KG1 (cell line): Measurements from ENCODE around the gene ALMS1.
A peak's percentile ranks its signal among the peaks of the same experiment; 100 is the strongest.
"Not testable (repeated sequence)": the region's sequence is repeated elsewhere in the genome, so short reads cannot be mapped to it uniquely, and the experiment has no call there.

Source experiments
- DNase-seq: peaks from one replicate; lab custom pipeline; 2025; lab: John Stamatoyannopoulos, UW

ALMS1 gene

GRCh38 chr2:73614997-73615396 is 229.4 kb downstream of the ALMS1 start:
- DNase-seq: no peak

GRCh38 chr2:73619925-73620324 is 234.3 kb downstream of the ALMS1 start:
- DNase-seq: not testable (repeated sequence)

DNA sequence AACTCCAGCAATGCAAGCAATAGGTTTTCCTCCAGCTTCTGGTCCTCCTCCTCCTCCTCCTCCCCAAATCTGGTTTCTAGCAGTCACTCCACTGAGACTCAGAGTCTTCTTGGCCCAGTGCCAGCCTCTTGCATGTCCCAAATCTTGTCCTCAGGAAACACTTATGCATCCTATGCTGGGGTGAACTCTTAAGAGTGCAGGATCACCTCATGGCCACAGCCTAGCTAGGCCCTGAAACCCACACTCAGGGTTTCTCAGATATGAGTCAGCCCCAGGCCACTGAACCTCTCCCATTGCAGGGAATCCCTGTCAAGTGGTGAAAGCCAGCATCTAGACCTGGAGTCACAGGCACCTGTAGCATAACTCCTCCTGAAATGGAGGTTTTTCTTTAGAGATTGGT is 238.4 kb downstream of the ALMS1 start:
- DNase-seq: not testable (repeated sequence)

DNA sequence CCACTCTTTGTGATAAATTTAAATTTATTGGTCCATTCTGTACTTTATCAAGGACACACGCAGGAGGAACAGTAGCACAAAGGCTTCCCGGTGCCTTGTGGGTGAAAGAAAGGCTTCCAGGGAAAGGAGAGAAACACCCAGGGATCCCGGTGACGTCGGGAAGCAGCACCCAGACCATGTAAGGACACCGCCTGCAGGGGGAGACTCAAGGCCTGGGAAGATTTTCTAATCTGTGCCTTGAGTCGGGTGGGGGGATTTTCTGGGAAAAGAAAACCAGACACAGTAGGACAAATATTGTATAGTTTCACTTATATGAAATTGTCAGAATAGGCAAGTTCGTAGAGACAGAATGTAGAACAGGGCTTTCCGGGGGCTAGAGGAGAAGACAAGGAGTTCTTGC is 239.0 kb downstream of the ALMS1 start:
- DNase-seq: not testable (repeated sequence)

GRCh38 chr2:73626237-73626636 is 240.6 kb downstream of the ALMS1 start:
- peak; percentile 25 for DNase-seq

DNA sequence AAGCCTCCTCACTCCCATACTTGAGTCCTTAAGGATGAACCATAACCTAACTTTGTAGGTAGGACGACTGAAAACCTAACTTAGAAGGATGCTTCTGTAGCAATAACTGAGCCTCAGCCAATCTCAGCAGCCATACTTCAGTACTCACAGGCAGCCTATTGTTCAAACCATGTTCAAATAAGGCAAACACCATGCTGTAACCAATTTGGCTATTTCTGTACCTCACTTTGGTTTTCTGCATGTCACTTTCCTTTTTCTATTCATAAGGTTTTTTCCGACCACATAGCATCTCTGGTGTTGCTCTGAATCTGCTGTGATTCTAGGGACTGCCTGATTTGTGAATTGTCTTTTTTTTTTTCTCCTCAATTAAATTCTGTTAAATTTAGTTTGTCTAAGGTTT is 242.9 kb downstream of the ALMS1 start:
- DNase-seq: not testable (repeated sequence)

DNA sequence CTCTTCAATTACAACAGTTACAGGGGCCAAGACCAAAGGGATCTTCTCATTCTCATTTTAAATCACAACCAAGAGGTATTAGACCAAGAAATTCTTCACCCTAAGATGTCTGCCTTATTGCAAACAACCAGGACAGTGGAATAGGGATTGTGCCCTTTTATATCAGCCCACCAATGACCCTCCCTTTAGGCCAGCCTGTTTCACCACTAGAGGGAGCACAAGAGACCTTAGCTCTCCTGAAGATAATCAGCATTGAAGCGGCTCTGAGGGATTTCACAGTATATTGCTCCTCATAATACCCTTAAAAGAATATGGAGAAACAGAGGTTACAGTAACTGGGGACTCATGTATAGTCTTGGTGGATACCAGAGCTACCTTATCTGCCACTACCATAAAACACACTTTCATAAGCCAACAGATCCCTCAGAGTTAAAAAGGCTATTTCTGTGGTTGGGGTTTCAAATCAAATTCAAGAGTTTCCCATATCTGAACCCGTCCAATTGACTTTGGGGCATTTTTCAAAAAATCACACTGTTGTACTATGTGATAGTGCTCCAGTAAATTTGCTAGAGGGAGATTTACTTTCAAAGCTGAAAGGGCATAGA is 245.1 kb downstream of the ALMS1 start:
- not testable (repeated sequence) for DNase-seq

DNA sequence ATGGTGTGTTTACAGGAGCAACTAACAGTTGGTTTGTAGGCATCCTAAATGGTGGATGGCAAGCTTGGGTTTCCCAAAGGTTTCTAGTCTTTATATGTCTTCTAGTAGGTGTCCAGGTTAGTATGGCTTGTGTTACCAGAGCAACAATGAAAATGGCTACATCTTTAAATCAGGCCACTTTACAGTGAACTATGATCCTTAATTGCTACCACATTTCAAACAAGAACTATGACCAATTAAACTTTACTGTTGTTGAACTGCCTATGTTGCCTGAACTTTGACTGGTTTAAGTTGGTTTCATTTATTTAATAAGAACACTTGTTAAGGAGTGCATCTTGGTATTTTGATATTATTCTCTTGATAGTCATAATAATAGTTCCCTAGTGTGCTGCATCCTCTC is 251.3 kb downstream of the ALMS1 start:
- DNase-seq: not testable (repeated sequence)

- DNase-seq: no peak
These were observed 252.8 kb downstream of the ALMS1 start for GRCh38 chr2:73638429-73638828.

GRCh38 chr2:73640511-73640911 is 254.9 kb downstream of the ALMS1 start:
- no peak for DNase-seq

DNA sequence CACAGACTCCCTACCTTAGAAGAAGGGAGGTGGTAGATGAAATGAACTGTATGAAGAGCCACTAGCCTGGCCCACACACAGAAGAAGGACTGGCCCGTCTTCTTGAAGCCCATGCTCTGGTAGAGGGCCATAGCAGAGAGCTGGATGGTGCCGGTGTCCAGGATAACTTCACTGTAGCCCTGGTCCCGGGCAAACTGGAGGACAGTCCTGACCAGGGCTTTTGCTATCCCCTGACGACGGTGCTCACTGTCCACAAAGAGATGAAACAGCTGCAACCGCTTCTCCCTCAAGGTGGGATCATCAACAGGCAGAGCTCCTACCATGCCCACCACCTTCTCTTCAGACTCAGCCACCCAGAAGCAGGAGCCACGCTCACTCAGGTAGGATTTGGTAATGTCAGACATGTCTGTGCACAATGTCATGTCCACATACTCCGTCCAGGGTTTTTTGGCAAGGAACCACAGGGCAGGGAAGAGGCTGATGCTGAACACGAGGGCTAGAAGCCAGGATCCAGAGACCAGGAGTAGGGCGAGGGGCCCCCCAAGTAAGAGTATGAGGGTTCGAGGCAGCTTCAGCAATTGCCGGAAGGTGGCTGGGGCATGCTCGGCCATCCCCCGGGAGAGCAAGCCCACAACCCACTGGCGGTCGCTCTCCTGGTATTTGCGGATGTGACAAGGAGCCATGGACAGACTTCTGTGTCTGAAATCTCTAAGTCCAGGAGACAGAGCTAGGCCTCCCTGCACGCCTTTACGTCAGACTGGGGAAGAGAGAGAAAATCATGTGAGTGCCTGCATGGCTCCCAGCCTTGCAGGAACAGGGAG is 255.5 kb downstream of the ALMS1 start:
- no peak for DNase-seq

DNA sequence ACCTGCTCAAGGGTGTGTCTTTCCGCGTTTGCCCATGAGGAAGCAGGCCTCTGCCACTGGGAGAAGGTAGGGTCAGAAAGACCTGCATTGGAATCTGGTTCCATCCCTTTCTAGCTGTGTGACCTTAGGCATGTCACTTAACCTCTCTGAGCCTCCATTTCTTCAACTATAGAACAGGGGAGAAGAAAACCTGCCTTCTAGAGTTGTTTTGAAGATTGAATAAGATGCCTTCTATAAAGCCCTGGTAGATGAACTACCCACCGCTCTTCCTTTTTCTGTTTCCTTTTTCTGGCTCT is 256.1 kb downstream of the ALMS1 start:
- DNase-seq: no peak

- DNase-seq: no peak
These were observed 256.8 kb downstream of the ALMS1 start, which contains the start of gene NAT8 for GRCh38 chr2:73642338-73643018. NAT8 (minus strand) TSS chr2:73642422; CDS start chr2:73641628, 794 bp downstream.

DNA sequence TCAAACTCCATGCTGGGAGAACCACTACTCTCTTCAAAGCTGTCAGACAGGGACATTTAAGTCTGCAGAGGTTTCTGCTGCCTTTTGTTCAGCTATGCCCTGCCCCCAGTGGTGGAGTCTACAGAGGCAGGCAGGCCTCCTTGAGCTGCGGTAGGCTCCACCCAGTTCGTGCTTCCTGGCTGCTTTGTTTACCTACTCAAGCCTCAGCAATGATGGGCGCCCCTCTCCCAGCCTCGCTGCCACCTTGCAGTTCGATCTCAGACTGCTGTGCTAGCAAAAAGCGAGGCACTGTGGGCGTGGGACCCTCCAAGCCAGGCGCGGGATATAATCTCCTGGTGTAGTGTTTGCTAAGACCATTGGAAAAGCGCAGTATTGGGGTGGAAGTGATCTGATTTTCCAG is 262.1 kb downstream of the ALMS1 start:
- not testable (repeated sequence) for DNase-seq

DNA sequence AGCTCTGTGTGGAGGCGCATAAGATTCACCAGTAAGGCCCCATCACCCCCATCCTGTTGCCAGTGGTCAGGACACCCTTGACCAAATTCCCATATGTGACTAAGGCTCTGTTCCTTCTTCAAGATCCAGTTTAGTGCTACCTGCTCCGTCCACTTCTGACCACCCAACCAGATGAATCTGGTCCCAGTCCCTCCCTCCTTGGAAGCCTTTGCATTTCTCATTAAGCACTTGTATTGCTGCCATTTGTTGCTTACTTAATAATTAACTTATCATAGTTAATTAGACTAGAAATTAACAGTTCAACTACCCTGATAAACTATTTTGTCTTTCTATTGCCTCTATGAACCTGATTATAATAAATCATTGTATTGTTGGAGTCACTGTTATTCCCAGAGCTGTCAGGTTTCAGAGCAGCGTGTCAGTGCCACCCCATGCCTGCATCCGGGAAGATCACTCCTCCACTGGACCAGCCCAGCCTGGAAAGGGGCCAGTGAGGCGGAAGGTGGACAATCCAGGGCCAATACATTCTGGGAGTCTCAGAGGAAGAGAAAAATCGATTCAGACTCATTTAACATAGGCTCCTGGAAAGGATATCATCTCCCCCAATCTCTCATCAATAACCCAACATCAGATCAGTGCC is 266.1 kb downstream of the ALMS1 start:
- no peak for DNase-seq

GRCh38 chr2:73652348-73652747 is 266.7 kb downstream of the ALMS1 start:
- no peak for DNase-seq

- DNase-seq: no peak
These were observed 268.5 kb downstream of the ALMS1 start for GRCh38 chr2:73654175-73654574.
